ENCODE data around the gene HABP2. TPM values are rescaled to one million over a fixed set of nuclear protein-coding genes. Genes with fewer than 3 reads are reported as not detected.

Gene HABP2
- total and polyA plus RNA-seq, 8 donors = 0.76 to 11.4 (median 3.8) TPM; not detected in 2

DNA sequence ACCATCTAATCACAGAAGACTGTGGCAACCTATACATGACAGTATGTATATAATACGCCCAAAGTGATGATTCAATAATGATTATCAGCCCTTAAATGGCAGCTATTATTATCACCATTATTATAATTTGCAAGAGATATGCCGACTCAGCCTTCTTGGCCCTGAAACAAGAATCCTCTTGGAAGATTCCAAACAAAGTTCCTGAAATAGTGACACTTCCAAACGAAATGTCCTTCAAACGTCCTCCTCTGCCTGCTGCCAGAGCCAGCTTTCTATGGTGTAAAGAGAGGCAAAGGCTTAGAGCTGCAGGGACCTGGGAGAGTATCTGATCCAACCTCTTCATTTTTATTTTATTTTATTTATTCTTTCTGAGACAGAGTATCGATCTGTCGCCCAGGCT is 75.0 kb downstream of the HABP2 start:
- Histone ChIP-seq H3K27ac (no peak overlapping the region), H3K9me3 (no peaks in the 10 kb centered on the region), H3K4me3 (no peak overlapping the region), H3K4me1 (peaks cover 0 to 21% (median 9%) of the 10 kb centered on the region in 4 donors), H3K27me3 (peaks cover 0 to 12% (median 0%) of the 10 kb centered on the region in 3 donors), H3K36me3 (no peaks in the 10 kb centered on the region)
- DNase-seq = no peak
- TF ChIP-seq EP300 (IDR thresholded peaks at IDR 0.05) = no peak
- no peak for TF ChIP-seq POLR2AphosphoS5 (IDR thresholded peaks at IDR 0.05)
- TF ChIP-seq POLR2A (IDR thresholded peaks at IDR 0.05) = no peak
- TF ChIP-seq, protein P1, sequence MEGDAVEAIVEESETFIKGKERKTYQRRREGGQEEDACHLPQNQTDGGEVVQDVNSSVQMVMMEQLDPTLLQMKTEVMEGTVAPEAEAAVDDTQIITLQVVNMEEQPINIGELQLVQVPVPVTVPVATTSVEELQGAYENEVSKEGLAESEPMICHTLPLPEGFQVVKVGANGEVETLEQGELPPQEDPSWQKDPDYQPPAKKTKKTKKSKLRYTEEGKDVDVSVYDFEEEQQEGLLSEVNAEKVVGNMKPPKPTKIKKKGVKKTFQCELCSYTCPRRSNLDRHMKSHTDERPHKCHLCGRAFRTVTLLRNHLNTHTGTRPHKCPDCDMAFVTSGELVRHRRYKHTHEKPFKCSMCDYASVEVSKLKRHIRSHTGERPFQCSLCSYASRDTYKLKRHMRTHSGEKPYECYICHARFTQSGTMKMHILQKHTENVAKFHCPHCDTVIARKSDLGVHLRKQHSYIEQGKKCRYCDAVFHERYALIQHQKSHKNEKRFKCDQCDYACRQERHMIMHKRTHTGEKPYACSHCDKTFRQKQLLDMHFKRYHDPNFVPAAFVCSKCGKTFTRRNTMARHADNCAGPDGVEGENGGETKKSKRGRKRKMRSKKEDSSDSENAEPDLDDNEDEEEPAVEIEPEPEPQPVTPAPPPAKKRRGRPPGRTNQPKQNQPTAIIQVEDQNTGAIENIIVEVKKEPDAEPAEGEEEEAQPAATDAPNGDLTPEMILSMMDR (IDR thresholded peaks at IDR 0.05) = no peak
- WGBS, 5 donors = 60 to 71% (median 69%) methylated on average over 6 of the region's 6 CpGs
- intact Hi-C loops (cut with DNase I; ENCODE audit: low total_unique reads) = no loop called here

- DNase-seq = no peak
- no peak overlapping the region for H3K4me3 ChIP-seq
- no peaks in the 10 kb centered on the region for H3K36me3 ChIP-seq
- peaks cover 0 to 12% (median 0%) of the 10 kb centered on the region in 3 donors for H3K27me3 ChIP-seq
- H3K9me3 ChIP-seq = no peaks in the 10 kb centered on the region
- 76 to 93% (median 82%) methylated on average over 2 of the region's 2 CpGs for WGBS, 5 donors
- H3K27ac ChIP-seq = no peak overlapping the region
- TF ChIP-seq POLR2A (IDR thresholded peaks at IDR 0.05) = no peak
- no peak for TF ChIP-seq POLR2AphosphoS5 (IDR thresholded peaks at IDR 0.05)
- TF ChIP-seq, protein P1 (IDR thresholded peaks at IDR 0.05) = no peak
- no peak for TF ChIP-seq EP300 (IDR thresholded peaks at IDR 0.05)
- intact Hi-C loops (cut with DNase I; ENCODE audit: low total_unique reads) = no loop called here
- peaks cover 0 to 21% (median 9%) of the 10 kb centered on the region in 4 donors for H3K4me1 ChIP-seq
Observed at GRCh38 chr10:113628607-113629153, 75.8 kb downstream of the HABP2 start.

- 61 to 78% (median 68%) methylated on average over 5 of the region's 5 CpGs for WGBS, 5 donors
- H3K27me3 ChIP-seq = no peaks in the 10 kb centered on the region
- peaks cover 0 to 21% (median 9%) of the 10 kb centered on the region in 4 donors for H3K4me1 ChIP-seq
- DNase-seq = no peak
- no peaks in the 10 kb centered on the region for H3K9me3 ChIP-seq
- H3K36me3 ChIP-seq = no peaks in the 10 kb centered on the region
- intact Hi-C loops (cut with DNase I; ENCODE audit: low total_unique reads) = no loop called here
- H3K4me3 ChIP-seq = no peak overlapping the region
- TF ChIP-seq POLR2AphosphoS5 (IDR thresholded peaks at IDR 0.05) (no peak), EP300 (IDR thresholded peaks at IDR 0.05) (no peak), POLR2A (IDR thresholded peaks at IDR 0.05) (no peak)
- TF ChIP-seq, protein P1 (IDR thresholded peaks at IDR 0.05) = no peak
- H3K27ac ChIP-seq = no peak overlapping the region
Observed at GRCh38 chr10:113630929-113631533, 78.2 kb downstream of the HABP2 start.

DNA sequence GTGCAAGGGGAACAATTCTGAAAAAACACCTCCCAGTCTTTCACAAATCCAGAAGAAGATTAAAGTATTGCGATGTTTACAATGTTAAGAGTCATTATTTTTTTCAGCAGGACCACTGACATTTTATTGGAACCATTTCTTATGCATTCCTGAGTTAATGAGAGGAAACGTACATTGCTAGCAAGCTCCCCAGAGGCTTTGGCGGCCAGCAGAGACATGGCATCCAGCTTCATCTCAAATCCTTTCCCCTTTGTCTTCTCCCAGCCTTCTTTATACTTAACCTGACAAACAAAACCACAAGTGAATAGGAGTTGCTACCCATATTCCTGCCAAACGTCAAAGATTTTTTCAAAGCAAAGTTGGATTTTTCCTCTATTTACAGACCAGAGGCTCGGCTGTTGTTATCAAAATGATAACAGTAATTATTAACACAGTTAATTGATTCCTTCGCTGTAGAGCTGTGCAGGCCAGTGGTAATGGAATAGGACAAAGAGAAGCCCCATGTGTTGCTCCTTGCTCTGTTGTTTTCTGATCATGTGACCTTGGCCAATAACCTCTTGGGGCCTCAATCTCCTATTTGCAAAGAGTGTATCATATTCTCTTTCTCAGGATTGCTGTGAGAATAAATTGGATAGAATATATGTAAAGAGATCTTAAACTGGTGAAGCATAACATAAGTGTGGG is 79.0 kb downstream of the HABP2 start:
- no peak for DNase-seq
- no peak for TF ChIP-seq POLR2A (IDR thresholded peaks at IDR 0.05)
- TF ChIP-seq, protein P1 (IDR thresholded peaks at IDR 0.05) = no peak
- TF ChIP-seq POLR2AphosphoS5 (IDR thresholded peaks at IDR 0.05) = no peak
- no peak for TF ChIP-seq EP300 (IDR thresholded peaks at IDR 0.05)
- Histone ChIP-seq H3K9me3 (no peaks in the 10 kb centered on the region), H3K36me3 (no peaks in the 10 kb centered on the region), H3K27me3 (no peaks in the 10 kb centered on the region), H3K4me1 (peaks cover 0 to 21% (median 9%) of the 10 kb centered on the region in 4 donors), H3K27ac (no peak overlapping the region), H3K4me3 (no peak overlapping the region)
- WGBS, 5 donors = 24 to 51% (median 26%) methylated on average over 6 of the region's 6 CpGs
- intact Hi-C loops (cut with DNase I; ENCODE audit: low total_unique reads) = no loop called here

Other genes with a start within 250 kb of the HABP2 start
- gene NRAP, start 111.0 kb downstream of the HABP2 start, total RNA-seq = under 1 TPM in 1 of 5 donors, not detected in 4; 0.18 TPM
- gene NRAP, start 111.0 kb downstream of the HABP2 start, polyA plus RNA-seq = under 1 TPM; 0.03 to 0.92 (median 0.19) TPM
- gene CASP7, start 126.9 kb downstream of the HABP2 start, total RNA-seq = 10 to 100 TPM; 15.1 to 62.6 (median 20.4) TPM
- 10 to 100 TPM; 20.2 to 77.9 (median 31.7) TPM for gene CASP7, start 126.9 kb downstream of the HABP2 start, polyA plus RNA-seq
- 1 to 10 TPM in 4 of 5 donors, not detected in 1; 1.3 to 2.9 (median 1.7) TPM for gene PLEKHS1, start 198.6 kb downstream of the HABP2 start, total RNA-seq
- gene PLEKHS1, start 198.6 kb downstream of the HABP2 start, polyA plus RNA-seq = 1 to 10 TPM in 2 of 3 donors, under 1 TPM in 1; 0.46 to 1.7 (median 1.1) TPM

Measured in stomach (tissue), 9 donors.